GM12878 (cell line): ENCODE data around the gene SLC7A10. TPM values are rescaled to one million over a fixed set of nuclear protein-coding genes. Genes with fewer than 3 reads are reported as not detected.

ENCODE experiments used
- E2F8 ChIP-seq: fragments of 450-650 bp; IDR thresholded peaks from 2 replicates; pipeline ENCODE4 v1.6.1; 2018; ENCODE audit warnings: mild to moderate bottlenecking, low read depth, moderate library complexity; ENCODE audit not compliant: partially characterized antibody
- EED ChIP-seq: sonication (generic); IDR thresholded peaks from 2 replicates; pipeline ENCODE4 v1.6.1; 2016; ENCODE audit warnings: antibody characterized with exemption, low read depth
- EGR1 ChIP-seq, 2 experiments: IDR thresholded peaks; 1 replicate in 1 of 2; 2 replicates in 1 of 2; pipeline ENCODE4 v1.6.1; 2011 to 2012; ENCODE audit warnings: low read depth in 2 of 2, low read length in 2 of 2, borderline replicate concordance in 1 of 2, mild to moderate bottlenecking in 1 of 2, moderate library complexity in 1 of 2
- FOXM1 ChIP-seq: IDR thresholded peaks from 2 replicates; pipeline ENCODE4 v1.6.1; 2012; ENCODE audit warnings: low read depth, mild to moderate bottlenecking, inconsistent platforms, low read length, moderate library complexity
- MEF2B ChIP-seq: fragments of 450-650 bp; IDR thresholded peaks from 2 replicates; pipeline ENCODE4 v1.6.1; 2018; ENCODE audit warnings: mild to moderate bottlenecking, moderate library complexity; ENCODE audit not compliant: partially characterized antibody, poor library complexity, severe bottlenecking
- NFIC ChIP-seq: IDR thresholded peaks from 2 replicates; pipeline ENCODE4 v1.6.1; 2012; ENCODE audit warnings: low read depth, mild to moderate bottlenecking, inconsistent platforms, low read length, moderate library complexity
- NFYA ChIP-seq: IDR thresholded peaks from 2 replicates; pipeline ENCODE4 v1.6.1; 2011; ENCODE audit warnings: low read depth, mild to moderate bottlenecking, low read length, improper control_type of control experiment, borderline replicate concordance
- POLR2AphosphoS2 ChIP-seq: IDR thresholded peaks from 2 replicates; pipeline ENCODE4 v1.6.1; 2011; ENCODE audit warnings: low read depth, mild to moderate bottlenecking, low read length, improper control_type of control experiment, moderate library complexity
- RAD21 ChIP-seq: IDR thresholded peaks from 2 replicates; pipeline ENCODE4 v1.6.1; 2011; ENCODE audit warnings: mild to moderate bottlenecking, low read depth, low read length, moderate library complexity; ENCODE audit not compliant: insufficient read depth
- SIN3A ChIP-seq: IDR thresholded peaks from 2 replicates; pipeline ENCODE4 v1.6.1; 2012; ENCODE audit warnings: low read depth, low read length, improper control_type of control experiment
- TARDBP ChIP-seq: IDR thresholded peaks from 2 replicates; pipeline ENCODE4 v1.6.1; 2016; ENCODE audit warnings: borderline replicate concordance
- ZNF217 ChIP-seq: fragments of 450-650 bp; IDR thresholded peaks from 2 replicates; pipeline ENCODE4 v1.6.1; 2017; ENCODE audit warnings: antibody characterized with exemption, mild to moderate bottlenecking
- ZNF384 ChIP-seq: IDR thresholded peaks from 2 replicates; pipeline ENCODE4 v1.6.1; 2012; ENCODE audit warnings: low read depth, mild to moderate bottlenecking, low read length, improper control_type of control experiment, borderline replicate concordance
- polyA plus RNA-seq, 11 experiments: library from polyadenylated mRNA; depleted of rRNA in 4 of 11; unstranded in 6 of 11; stranded (reverse) in 5 of 11; fragments of >200 nt; fragmentation: Nextera tagmentation in 4 of 11; fragmentation: Illumina TruSeq in 1 of 11; extraction: Ambion mirVana in 4 of 11; extraction: Trizol in 1 of 11; gene quantifications; 1 replicate in 1 of 11; 2 replicates in 10 of 11; pipeline versions ENCODE4 v1.2.1 to v1.2.3, GENCODE V29; 2011 to 2016; ENCODE audit warnings: inconsistent platforms in 2 of 11, missing spikeins in 2 of 11, low read depth in 1 of 11
- total RNA-seq, 4 experiments: library from RNA; depleted of rRNA in 3 of 4; stranded (reverse); fragments of >200 nt in 3 of 4; fragmentation: Illumina TruSeq in 1 of 4; extraction: Trizol in 1 of 4; gene quantifications; 2 replicates each; pipeline versions ENCODE4 v1.2.1 to v1.2.3, GENCODE V29; 2013 to 2021
- TF ChIP-seq, protein P1 (sequence below): fragments of 450-650 bp; IDR thresholded peaks from 2 replicates; pipeline ENCODE4 v1.6.1; 2017; ENCODE audit warnings: mild to moderate bottlenecking, low read depth, inconsistent platforms; ENCODE audit not compliant: poor library complexity, severe bottlenecking

The SLC7A10 gene
- total and polyA plus RNA-seq, 10 of the 15 experiments (the other 5 are each of a cell fraction or from before 2014, with no cell fraction given): not detected

DNA sequence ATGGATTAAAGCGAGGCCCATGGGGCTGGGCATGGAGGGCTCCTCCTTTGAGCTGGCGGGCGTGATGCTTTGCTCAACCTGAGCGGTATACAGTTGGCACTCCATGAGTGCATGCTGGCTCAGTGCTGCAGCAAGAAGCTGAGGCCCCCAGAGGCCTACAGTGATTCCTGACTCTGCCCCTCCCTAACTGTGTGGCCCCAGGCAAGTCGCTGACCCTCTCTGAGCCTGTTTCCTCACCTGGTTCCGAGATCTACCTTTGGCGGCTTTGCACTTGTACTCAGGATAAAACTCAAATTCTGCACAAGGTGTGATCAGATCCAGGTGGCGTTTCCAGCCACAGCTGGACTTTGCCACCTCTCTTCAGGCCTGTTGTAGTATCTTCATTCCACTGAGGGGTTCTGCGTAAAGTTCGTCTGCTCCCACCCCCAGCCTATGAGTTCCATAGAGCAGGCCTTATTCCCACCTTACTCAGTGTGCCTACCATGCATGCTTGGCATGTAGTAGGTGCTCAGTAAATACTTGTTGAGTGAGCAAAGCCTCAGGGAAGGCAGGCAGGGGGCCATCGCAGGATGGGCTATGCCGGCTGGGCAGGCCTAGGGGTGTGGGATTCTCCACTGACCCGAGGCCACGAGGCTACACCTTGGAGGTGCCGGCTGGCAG is 23.6 kb downstream of the SLC7A10 start (continued):
- TF ChIP-seq, protein P1, sequence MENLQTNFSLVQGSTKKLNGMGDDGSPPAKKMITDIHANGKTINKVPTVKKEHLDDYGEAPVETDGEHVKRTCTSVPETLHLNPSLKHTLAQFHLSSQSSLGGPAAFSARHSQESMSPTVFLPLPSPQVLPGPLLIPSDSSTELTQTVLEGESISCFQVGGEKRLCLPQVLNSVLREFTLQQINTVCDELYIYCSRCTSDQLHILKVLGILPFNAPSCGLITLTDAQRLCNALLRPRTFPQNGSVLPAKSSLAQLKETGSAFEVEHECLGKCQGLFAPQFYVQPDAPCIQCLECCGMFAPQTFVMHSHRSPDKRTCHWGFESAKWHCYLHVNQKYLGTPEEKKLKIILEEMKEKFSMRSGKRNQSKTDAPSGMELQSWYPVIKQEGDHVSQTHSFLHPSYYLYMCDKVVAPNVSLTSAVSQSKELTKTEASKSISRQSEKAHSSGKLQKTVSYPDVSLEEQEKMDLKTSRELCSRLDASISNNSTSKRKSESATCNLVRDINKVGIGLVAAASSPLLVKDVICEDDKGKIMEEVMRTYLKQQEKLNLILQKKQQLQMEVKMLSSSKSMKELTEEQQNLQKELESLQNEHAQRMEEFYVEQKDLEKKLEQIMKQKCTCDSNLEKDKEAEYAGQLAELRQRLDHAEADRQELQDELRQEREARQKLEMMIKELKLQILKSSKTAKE: no peak
- TF ChIP-seq FOXM1 (no peak), NFYA (no peak), EGR1 (IDR thresholded peaks at IDR 0.05; ENCODE audit: borderline replicate concordance in 1 of 2, low read depth in 2 of 2, low read length in 2 of 2) (no peak), EED (no peak), TARDBP (no peak), ZNF217 (no peak), SIN3A (no peak), NFIC (no peak), POLR2AphosphoS2 (no peak), E2F8 (no peak), MEF2B (no peak), RAD21 (no peak), ZNF384 (no peak)
